Liver (tissue), 3 donors: ENCODE measurements around the gene GATA5.

Experiments
- EGR1 ChIP-seq, 2 donors: IDR thresholded peaks; 2 replicates each; pipeline ENCODE4 v1.6.1; 2016 to 2018; ENCODE audit warnings: antibody characterized with exemption in 2 of 2, low read depth in 2 of 2
- FOXA1 ChIP-seq: IDR thresholded peaks from 2 replicates; pipeline ENCODE4 v1.6.1; 2016; ENCODE audit warnings: antibody characterized with exemption
- GABPA ChIP-seq, 2 donors: IDR thresholded peaks in 1 of 2; conservative IDR thresholded peaks in 1 of 2; 2 replicates each; pipeline ENCODE4 v1.6.1; 2016; ENCODE audit warnings: antibody characterized with exemption in 2 of 2, mild to moderate bottlenecking in 1 of 2, moderate library complexity in 1 of 2
- HNF4G ChIP-seq: IDR thresholded peaks from 2 replicates; pipeline ENCODE4 v1.6.1; 2016; ENCODE audit warnings: antibody characterized with exemption
- RAD21 ChIP-seq, 2 donors: IDR thresholded peaks; 2 replicates each; pipeline ENCODE4 v1.6.1; 2016; ENCODE audit warnings: antibody characterized with exemption in 2 of 2, mild to moderate bottlenecking in 2 of 2
- RXRA ChIP-seq, 2 donors: IDR thresholded peaks; 2 replicates each; pipeline ENCODE4 v1.6.1; 2017 to 2018; ENCODE audit warnings: antibody characterized with exemption in 2 of 2, mild to moderate bottlenecking in 1 of 2
- TAF1 ChIP-seq: conservative IDR thresholded peaks from 2 replicates; pipeline ENCODE4 v1.6.1; 2016; ENCODE audit warnings: antibody characterized with exemption, mild to moderate bottlenecking
- YY1 ChIP-seq: IDR thresholded peaks from 2 replicates; pipeline ENCODE4 v1.6.1; 2016; ENCODE audit warnings: antibody characterized with exemption, mild to moderate bottlenecking
- TF ChIP-seq, protein P1 (sequence below): fragments of 150-350 bp; IDR thresholded peaks from 2 replicates; pipeline ENCODE4 v1.5.1; 2017; ENCODE audit warnings: improper control_type of control experiment, low read depth, low read length; ENCODE audit not compliant: missing input control
- TF ChIP-seq, protein P2 (sequence below): IDR thresholded peaks from 2 replicates; pipeline ENCODE4 v1.6.1; 2016; ENCODE audit warnings: antibody characterized with exemption, mild to moderate bottlenecking
- TF ChIP-seq, protein P3 (sequence below): IDR thresholded peaks from 2 replicates; pipeline ENCODE4 v1.6.1; 2016; ENCODE audit warnings: antibody characterized with exemption
- TF ChIP-seq, protein P4 (sequence below): IDR thresholded peaks from 2 replicates; pipeline ENCODE4 v1.6.1; 2016; ENCODE audit warnings: antibody characterized with exemption
- TF ChIP-seq, protein P5 (sequence below): IDR thresholded peaks from 2 replicates; pipeline ENCODE4 v1.6.1; 2016; ENCODE audit warnings: antibody characterized with exemption
- donor health status: healthy.
- donor health status: healthy.

DNA sequence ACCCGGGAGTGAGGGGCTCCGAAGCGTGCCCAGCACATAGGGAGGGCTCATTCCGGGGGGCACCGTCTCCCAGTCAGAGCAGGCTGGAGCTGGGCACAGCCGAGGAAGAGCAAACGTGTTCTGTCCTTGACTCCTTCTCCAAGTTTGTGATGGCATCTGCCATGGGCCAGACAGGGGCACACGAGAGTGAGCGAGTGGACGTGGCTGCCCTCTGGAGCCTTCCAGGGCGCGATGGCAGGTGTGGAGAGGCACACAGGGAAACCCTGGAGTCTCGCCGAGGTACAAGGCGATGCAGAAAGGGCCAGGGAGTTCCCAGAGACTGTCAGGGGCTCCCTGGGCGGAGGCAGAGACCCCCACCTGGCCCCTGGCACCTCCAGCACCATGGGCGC is 9.9 kb upstream of the GATA5 start:
- no peak for TF ChIP-seq TAF1
- TF ChIP-seq, protein P1, sequence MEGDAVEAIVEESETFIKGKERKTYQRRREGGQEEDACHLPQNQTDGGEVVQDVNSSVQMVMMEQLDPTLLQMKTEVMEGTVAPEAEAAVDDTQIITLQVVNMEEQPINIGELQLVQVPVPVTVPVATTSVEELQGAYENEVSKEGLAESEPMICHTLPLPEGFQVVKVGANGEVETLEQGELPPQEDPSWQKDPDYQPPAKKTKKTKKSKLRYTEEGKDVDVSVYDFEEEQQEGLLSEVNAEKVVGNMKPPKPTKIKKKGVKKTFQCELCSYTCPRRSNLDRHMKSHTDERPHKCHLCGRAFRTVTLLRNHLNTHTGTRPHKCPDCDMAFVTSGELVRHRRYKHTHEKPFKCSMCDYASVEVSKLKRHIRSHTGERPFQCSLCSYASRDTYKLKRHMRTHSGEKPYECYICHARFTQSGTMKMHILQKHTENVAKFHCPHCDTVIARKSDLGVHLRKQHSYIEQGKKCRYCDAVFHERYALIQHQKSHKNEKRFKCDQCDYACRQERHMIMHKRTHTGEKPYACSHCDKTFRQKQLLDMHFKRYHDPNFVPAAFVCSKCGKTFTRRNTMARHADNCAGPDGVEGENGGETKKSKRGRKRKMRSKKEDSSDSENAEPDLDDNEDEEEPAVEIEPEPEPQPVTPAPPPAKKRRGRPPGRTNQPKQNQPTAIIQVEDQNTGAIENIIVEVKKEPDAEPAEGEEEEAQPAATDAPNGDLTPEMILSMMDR, result no peak
- TF ChIP-seq, protein P2, sequence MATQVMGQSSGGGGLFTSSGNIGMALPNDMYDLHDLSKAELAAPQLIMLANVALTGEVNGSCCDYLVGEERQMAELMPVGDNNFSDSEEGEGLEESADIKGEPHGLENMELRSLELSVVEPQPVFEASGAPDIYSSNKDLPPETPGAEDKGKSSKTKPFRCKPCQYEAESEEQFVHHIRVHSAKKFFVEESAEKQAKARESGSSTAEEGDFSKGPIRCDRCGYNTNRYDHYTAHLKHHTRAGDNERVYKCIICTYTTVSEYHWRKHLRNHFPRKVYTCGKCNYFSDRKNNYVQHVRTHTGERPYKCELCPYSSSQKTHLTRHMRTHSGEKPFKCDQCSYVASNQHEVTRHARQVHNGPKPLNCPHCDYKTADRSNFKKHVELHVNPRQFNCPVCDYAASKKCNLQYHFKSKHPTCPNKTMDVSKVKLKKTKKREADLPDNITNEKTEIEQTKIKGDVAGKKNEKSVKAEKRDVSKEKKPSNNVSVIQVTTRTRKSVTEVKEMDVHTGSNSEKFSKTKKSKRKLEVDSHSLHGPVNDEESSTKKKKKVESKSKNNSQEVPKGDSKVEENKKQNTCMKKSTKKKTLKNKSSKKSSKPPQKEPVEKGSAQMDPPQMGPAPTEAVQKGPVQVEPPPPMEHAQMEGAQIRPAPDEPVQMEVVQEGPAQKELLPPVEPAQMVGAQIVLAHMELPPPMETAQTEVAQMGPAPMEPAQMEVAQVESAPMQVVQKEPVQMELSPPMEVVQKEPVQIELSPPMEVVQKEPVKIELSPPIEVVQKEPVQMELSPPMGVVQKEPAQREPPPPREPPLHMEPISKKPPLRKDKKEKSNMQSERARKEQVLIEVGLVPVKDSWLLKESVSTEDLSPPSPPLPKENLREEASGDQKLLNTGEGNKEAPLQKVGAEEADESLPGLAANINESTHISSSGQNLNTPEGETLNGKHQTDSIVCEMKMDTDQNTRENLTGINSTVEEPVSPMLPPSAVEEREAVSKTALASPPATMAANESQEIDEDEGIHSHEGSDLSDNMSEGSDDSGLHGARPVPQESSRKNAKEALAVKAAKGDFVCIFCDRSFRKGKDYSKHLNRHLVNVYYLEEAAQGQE, result no peak
- TF ChIP-seq, protein P3, sequence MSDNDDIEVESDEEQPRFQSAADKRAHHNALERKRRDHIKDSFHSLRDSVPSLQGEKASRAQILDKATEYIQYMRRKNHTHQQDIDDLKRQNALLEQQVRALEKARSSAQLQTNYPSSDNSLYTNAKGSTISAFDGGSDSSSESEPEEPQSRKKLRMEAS, result no peak
- TF ChIP-seq RXRA (IDR thresholded peaks at IDR 0.05), result no peak
- no peak for TF ChIP-seq RAD21 (IDR thresholded peaks at IDR 0.05)
- no peak for TF ChIP-seq FOXA1
- TF ChIP-seq, protein P4, sequence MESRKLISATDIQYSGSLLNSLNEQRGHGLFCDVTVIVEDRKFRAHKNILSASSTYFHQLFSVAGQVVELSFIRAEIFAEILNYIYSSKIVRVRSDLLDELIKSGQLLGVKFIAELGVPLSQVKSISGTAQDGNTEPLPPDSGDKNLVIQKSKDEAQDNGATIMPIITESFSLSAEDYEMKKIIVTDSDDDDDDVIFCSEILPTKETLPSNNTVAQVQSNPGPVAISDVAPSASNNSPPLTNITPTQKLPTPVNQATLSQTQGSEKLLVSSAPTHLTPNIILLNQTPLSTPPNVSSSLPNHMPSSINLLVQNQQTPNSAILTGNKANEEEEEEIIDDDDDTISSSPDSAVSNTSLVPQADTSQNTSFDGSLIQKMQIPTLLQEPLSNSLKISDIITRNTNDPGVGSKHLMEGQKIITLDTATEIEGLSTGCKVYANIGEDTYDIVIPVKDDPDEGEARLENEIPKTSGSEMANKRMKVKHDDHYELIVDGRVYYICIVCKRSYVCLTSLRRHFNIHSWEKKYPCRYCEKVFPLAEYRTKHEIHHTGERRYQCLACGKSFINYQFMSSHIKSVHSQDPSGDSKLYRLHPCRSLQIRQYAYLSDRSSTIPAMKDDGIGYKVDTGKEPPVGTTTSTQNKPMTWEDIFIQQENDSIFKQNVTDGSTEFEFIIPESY, result no peak
- TF ChIP-seq, protein P5, sequence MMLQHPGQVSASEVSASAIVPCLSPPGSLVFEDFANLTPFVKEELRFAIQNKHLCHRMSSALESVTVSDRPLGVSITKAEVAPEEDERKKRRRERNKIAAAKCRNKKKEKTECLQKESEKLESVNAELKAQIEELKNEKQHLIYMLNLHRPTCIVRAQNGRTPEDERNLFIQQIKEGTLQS, result no peak
- TF ChIP-seq YY1, result no peak
- no peak for TF ChIP-seq GABPA (IDR thresholded peaks at IDR 0.05 in 1 of 2, conservative IDR thresholded peaks at IDR 0.05 in 1 of 2)
- TF ChIP-seq EGR1 (IDR thresholded peaks at IDR 0.05; ENCODE audit: low read depth in 2 of 2), result no peak
- no peak for TF ChIP-seq HNF4G
